CD4-positive, alpha-beta T cell treated with Interleukin-17A for 4 hours (primary cell): Measurements from ENCODE around the gene PTH2.

Experiments
- DNase-seq: peaks from one replicate; pipeline ENCODE4 v3.0.0-alpha.2; 2020; ENCODE audit warnings: mixed read lengths

Gene PTH2

GRCh38 chr19:49430678-49431329 is 7.6 kb upstream of the PTH2 start:
- peak; percentile 36 for DNase-seq

DNA sequence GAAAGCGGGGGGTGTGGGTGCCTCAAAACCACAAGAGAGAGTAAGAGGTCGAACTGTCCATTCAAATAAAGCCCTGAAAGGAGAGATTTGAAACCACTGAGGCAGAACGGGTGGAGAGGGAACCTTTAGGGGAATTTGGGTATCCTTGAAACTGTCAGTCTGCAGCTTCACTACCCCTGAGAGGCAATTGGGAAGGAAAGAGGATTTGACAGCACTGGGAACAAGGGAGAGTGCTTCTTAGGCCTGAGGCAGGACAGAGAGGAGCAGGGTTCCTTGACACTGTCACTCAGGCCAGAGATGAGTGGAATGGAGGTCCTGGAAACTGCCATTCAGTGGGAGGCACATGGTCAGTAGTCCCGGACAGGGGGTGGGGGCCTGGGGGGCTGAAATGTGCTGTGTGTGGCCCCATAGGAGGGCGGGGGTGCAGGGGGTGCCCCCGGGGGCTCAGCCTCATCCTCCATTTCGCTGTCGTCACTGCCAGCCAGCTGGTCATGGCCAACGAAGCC is 7.0 kb upstream of the PTH2 start:
- no peak for DNase-seq

- DNase-seq: no peak
Observed at GRCh38 chr19:49428547-49429451, 5.6 kb upstream of the PTH2 start.

DNA sequence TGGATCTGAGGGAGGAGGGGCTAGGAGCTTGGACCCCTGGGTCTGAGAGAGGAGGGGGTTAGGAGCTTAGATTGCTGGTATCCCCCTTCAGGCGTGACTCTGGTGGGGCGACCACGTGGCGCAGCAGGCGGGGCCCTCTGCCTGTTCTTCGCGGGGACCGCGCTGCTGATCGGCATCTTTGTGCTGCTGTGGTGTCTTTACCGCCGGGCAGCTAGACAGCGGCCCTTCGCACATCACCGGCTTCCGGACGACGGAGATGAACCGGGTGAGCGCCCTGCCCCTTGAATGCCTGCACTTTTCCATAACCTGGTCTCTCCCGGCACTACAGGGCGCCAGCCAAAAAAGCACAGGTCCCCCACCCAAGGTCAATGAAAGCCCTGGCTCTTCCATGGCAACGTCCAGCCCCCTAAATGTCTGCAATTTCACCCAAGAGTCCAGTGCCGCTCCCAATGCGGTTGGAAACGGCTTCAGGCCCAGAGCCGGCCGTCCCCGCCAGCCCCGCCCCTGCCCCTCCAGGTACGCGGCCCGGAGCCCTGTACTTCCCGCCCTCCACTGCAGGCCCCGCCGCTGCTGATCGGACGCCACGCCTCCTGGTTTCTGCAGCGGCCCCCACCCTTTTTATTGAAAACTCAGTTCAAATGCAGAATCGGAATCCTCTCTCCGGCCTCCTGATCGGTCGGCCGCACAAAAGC is 4.8 kb upstream of the PTH2 start:
- DNase-seq: peak; percentile 51

DNA sequence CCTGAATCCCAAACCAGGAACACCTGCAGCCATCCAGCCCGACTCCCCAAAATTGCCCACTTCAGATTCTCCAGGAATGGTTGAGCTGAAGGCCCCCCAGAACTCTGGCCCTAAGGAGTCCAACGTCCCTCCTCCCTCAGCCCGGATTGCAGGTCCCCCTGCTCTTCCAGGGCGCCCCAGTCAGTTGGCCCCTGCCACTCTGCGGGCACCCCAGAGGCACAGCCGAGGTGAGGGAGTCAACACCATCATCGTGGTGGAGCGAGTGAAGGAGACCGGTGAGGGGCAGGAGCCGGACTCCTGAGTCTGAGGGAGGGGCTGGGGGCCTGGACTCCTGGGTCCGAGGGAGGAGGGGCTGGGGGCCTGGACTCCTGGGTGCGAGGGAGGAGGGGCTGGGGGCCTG is 4.1 kb upstream of the PTH2 start:
- no peak for DNase-seq

- DNase-seq: peak; percentile 32
Observed at GRCh38 chr19:49425922-49426592, 2.8 kb upstream of the PTH2 start.

- DNase-seq: no peak
Observed at GRCh38 chr19:49425178-49425577, 1.9 kb upstream of the PTH2 start, which contains the start of gene GFY. TSS of gene GFY (plus strand) at chr19:49425388. CDS start at chr19:49426431, 1,043 bp downstream.

GRCh38 chr19:49423985-49424303 is 703 bp upstream of the PTH2 start:
- DNase-seq: peak; percentile 26

DNA sequence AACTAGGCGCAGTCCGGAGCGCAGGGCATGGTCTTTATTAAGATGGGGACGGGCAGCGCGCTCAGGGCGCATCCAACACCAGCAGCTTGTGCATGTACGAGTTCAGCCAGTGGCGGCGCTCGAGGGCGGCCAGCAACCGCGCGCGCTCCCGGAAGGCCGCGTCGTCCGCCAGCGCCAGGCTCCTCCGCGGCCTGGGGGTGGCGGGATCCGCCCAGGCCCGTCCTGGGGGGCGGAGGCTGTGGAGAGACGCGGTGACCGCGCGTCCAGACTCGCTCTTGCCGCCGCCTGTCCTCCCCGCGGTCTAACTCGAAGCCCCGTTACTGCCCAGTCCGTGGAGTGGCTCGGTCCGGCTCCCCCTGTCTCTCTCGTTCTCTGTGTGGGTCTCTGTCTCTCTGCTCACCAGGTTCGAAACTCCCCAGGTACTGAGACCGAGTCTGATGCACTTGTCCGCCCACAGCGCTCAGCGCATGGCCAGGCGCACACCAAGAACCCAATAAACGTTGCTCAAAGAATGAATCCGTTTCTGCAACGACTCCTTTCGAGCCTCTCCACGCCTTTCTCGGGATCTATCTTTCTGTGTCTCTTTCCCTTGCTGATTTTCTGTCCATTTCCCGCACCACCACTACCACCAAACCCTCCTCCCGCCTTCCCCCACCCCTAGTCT is 702 bp downstream of the PTH2 start:
- peak; percentile 56 for DNase-seq

DNA sequence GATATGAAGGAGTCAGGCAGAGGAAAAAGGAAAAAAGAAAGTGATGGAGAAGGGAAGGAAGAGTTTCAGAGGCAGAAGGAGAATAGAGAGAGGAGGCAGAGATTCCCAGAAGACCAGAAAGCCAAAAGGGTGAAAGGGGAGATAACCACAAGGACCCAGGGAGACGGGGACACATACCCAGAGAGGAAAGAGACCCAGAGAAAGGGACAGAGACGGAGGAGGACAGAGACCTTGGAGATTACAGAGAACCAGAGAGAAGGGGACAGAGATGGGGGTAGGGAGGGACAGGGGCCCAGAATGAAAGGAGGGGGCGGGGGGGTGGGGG is 1.4 kb downstream of the PTH2 start:
- no peak for DNase-seq

- DNase-seq: peak; percentile 57
Observed at GRCh38 chr19:49421039-49421877, 2.0 kb downstream of the PTH2 start.

GRCh38 chr19:49420227-49420626 is 3.0 kb downstream of the PTH2 start:
- DNase-seq: no peak

- no peak for DNase-seq
Observed at GRCh38 chr19:49419173-49419572, 4.1 kb downstream of the PTH2 start.

DNA sequence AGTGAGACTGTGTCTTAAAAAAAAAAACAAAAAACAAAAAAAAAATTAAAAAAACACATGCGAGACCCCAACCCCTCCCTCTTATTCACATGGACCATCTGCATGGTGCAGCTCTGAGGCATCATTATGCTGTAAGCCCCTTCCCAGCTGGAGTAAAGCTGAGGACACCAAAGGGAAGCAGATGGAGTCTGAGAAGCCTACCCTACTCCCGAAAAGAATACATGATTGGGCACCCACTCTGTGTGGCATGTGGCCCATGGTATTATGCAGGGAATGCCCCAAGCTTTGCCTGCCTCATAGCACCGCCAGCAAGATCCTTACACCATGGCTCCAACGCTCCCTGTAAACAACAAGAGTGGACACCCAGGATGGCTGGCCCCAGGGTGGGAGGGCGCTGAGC is 4.7 kb downstream of the PTH2 start:
- no peak for DNase-seq

DNA sequence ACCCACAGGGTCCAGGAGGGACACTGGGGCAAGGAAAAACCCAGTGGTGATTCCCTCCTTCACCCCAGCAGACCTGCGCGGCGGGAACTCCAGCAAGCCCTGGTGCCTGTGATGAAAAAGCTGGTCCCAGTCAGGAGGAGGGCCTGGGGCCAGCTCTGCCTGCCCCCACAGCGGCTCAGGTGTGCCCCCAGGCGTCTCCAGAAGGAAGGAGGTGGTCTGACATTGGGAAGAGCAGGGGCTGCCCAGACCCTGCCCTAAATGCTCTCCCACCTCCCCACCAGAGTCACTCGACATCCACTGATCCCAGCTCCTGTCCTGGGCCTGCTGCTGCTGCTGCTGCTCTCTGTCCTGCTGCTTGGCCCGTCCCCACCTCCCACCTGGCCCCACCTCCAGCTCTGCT is 6.2 kb downstream of the PTH2 start:
- DNase-seq: no peak

DNA sequence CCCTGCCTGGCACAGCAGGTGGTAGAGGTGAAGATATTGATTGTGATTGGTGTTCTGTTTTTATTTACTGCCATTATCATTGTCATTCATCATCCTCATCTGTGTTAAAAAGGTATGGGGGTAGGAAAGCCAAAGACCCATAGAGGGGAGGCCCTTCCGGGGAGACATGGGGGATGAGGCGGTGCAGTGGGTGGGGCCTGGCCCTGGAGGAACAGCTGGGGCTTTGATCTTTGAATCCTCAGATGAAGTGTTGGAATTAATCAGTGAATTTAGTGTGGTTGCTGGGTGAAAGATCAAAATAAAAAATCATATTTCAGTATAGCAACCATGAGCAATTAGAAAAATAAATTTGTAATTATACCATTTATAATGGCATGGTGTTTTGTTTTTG is 7.4 kb downstream of the PTH2 start:
- no peak for DNase-seq

DNA sequence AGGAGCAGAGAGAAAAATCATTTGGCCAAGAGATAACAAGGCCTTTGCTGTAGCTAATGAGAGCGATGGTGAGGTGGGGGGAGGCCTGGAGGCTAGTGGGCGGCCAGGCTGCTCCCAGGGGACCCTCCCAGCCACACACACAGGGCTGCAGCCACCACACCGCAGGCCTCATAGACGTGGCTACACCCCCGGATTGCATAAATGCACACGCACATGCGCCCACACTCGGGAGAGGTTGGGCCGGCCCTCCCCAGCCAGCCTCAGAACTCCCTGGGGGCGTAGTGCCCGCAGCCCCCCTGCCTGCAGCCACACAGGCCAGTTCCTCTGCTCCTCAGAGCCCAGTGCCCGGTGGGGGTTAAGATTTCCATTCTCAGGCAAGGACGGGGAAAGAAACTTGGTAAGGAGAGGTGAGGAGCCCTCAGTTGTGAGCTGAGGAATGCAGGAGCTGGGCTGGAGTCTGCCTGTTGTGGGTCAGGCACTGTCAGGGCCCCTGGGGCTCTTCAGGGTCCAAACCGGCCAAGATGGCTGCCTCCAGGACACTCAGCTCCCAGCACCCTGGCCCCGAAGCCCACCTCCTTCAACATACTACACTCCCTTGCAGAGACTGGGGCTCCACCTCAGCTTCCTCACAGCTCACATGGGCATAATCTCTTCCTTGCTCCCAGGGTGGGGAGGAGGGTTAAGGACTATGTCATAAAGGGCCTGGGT is 8.0 kb downstream of the PTH2 start:
- DNase-seq: no peak

- no peak for DNase-seq
Observed at GRCh38 chr19:49414256-49414655, 9.0 kb downstream of the PTH2 start.

DNA sequence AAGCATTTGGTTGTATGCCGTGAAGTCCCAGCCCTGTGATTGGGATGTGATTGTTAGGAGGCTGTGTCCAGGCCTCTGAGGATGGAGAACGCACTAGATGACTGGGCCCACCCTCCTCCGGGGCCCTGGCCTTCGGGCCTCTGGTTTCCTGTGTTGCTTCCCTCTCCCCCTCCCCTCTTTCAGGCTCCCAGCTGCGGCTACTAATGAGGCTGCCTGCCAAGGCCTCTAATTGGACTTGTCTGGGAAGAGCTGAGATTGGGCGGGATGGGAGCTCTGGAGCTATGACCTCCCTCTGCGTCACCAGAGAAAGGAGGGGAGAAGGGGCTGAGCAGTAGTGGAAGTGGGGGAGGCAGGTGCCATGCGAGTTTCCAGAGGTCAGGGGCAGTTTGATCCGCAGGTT is 9.9 kb downstream of the PTH2 start:
- no peak for DNase-seq

GRCh38 chr19:49411681-49412326 is 11.4 kb downstream of the PTH2 start:
- no peak for DNase-seq
